HL-60 (cell line): ENCODE results near the gene DDTL.
A peak's percentile ranks its signal among the peaks of the same experiment; 100 is the strongest.
"Not testable (repeated sequence)": the region's sequence is repeated elsewhere in the genome, so short reads cannot be mapped to it uniquely, and the experiment has no call there.

Experiments used
- DNase-seq, 2 experiments: peaks; one replicate each; pipeline ENCODE4 v3.0.0-alpha.2; 2010 to 2020; ENCODE audit warnings: low read depth in 1 of 2, low spot score in 1 of 2
- H3K27ac ChIP-seq: fragments of 250-450 bp; sonication (Bioruptor Pico); replicated peaks from 2 replicates; pipeline ENCODE4 v1.5.1; 2020; ENCODE audit warnings: mild to moderate bottlenecking, moderate library complexity
- H3K27me3 ChIP-seq: fragments of 250-450 bp; sonication (Bioruptor Pico); 2 replicates; pipeline ENCODE4 v1.5.1; 2021; ENCODE audit warnings: mild to moderate bottlenecking, moderate library complexity; ENCODE audit not compliant: insufficient read depth, poor library complexity, severe bottlenecking
- H3K4me3 ChIP-seq: replicated peaks from 2 replicates; pipeline ENCODE4 v1.5.1; 2011; ENCODE audit warnings: mild to moderate bottlenecking, control low read depth, low read length; ENCODE audit not compliant: insufficient read depth
- CTCF ChIP-seq: IDR thresholded peaks from one replicate; pipeline ENCODE4 v1.5.1; 2011; ENCODE audit warnings: low read length, control low read depth, inconsistent platforms; ENCODE audit not compliant: insufficient read depth
- GABPA ChIP-seq: IDR thresholded peaks from 2 replicates; pipeline ENCODE4 v1.6.1; 2012; ENCODE audit warnings: low read depth
- POLR2AphosphoS5 ChIP-seq: IDR thresholded peaks from 2 replicates; pipeline ENCODE4 v1.6.1; 2012; ENCODE audit warnings: low read depth
- REST ChIP-seq: IDR thresholded peaks from 2 replicates; pipeline ENCODE4 v1.6.1; 2012; ENCODE audit warnings: low read depth; ENCODE audit not compliant: insufficient replicate concordance
- SPI1 ChIP-seq: IDR thresholded peaks from 2 replicates; pipeline ENCODE4 v1.6.1; 2012; ENCODE audit warnings: low read depth, mild to moderate bottlenecking, borderline replicate concordance

Gene DDTL

GRCh38 chr22:23970201-23970641 is 3.5 kb downstream of the DDTL start:
- Histone ChIP-seq H3K4me3 (no peak overlapping the region), H3K27me3 (no peaks in the 10 kb centered on the region), H3K27ac (no peak overlapping the region)
- peak in 1 of 2 experiments; percentile 34 for DNase-seq
- TF ChIP-seq POLR2AphosphoS5, result no peak; the same call in 1 of the 2 replicates
- TF ChIP-seq GABPA, result no peak
- TF ChIP-seq CTCF, result no peak
- no peak for TF ChIP-seq REST
- TF ChIP-seq SPI1, result no peak

- H3K4me3 ChIP-seq, result no peak overlapping the region
- no peaks in the 10 kb centered on the region for H3K27me3 ChIP-seq
- TF ChIP-seq POLR2AphosphoS5 (peak; percentile 56), SPI1 (no peak)
- no peak for DNase-seq
- no peak overlapping the region for H3K27ac ChIP-seq
Measured at GRCh38 chr22:23970816-23971486, 4.3 kb downstream of the DDTL start.

DNA sequence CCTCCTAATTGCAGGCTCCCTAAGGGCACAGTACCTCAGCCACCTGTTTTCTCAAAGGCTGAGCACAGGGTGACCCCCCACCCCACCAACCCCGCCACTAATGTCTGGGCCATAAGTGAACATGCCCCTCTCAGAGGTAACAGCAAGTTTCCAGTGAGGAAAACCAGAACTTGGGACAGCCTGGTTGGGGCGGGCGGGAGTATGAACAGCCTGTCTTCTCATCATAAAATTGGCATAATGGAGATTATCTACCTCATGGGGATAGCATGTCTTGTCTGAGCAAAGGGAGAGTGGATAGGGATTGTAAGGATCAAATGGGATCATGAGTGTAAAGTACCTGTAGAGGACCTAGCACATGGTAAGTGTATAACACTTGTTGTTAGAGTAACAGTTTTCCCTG is 5.2 kb downstream of the DDTL start:
- not testable (repeated sequence) for H3K27ac ChIP-seq, DNase-seq, H3K4me3 ChIP-seq

DNA sequence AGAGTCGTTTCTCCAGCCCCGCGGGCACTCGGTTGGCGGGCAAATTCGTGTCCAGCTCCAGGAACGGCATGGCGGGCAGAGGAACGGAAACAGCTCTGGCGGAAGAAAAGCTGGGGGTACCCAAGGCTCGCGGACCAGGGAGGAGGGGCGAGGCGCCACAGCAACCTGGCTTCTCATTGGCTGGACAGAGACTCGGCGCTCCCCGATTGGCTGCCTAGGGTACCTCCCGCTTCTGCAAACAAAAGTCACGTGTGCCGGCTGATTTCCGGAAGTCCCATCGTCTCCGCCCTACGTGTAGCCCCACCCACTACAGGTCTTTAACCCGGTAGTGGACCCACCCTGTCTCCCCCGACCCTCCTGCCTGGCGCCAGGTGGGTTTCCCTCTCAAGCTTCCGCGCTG is 7.7 kb downstream of the DDTL start, which contains the start of gene DDT:
Gene DDT, minus strand, starts transcription at position 97 of the 400 bp plus-strand sequence. Its CDS starts 27 bp downstream, at position 70.
- not testable (repeated sequence) for H3K27ac ChIP-seq, H3K27me3 ChIP-seq, H3K4me3 ChIP-seq, DNase-seq

More for the DNA sequence above, 5.2 kb downstream of the DDTL start:
- H3K27me3 ChIP-seq, result not testable (repeated sequence)

GRCh38 chr22:23974836-23975352 is 8.2 kb downstream of the DDTL start:
- not testable (repeated sequence) for H3K27ac ChIP-seq, H3K27me3 ChIP-seq, H3K4me3 ChIP-seq, DNase-seq

GRCh38 chr22:23977304-23977703 is 10.6 kb downstream of the DDTL start:
- not testable (repeated sequence) for H3K27ac ChIP-seq, H3K27me3 ChIP-seq, H3K4me3 ChIP-seq, DNase-seq

DNA sequence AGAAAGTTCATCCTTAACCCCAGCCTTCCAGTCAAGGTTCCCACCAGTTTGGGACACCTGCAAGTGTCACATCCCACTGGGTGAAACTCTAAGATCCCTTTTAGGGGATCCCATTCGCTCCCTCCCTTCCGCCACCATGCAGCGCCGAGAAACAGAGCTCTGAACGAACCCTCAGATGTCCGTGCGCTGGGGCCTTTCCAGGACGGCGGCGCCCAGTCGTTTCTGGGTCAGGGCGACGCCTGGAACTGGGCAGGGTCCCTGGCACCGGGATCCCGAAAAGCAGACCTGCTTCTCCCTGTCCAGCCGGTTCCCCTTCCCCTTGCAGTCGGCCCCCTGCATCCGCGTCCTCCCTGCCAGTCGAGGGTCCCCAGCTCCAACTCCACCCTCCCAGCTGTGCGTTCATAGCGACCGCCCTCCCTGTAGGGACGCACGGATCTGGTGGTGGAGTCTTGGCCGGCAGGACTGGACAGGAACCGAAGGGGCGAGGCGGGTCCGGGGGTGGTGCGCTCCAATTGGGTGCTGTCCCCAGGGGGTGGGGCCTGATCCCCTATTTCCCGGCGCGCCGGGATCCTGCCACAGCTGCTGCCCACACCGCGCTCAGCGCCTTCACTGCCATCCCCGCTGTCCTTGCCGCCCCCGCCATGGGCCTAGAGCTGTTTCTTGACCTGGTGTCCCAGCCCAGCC is 13.0 kb downstream of the DDTL start, which contains the start of gene GSTT2:
Gene GSTT2, plus strand, starts transcription at position 578 of the 684 bp plus-strand sequence.
- H3K27me3 ChIP-seq, H3K27ac ChIP-seq, H3K4me3 ChIP-seq, DNase-seq: not testable (repeated sequence)

GRCh38 chr22:23980567-23980966 is 13.9 kb downstream of the DDTL start:
- DNase-seq, H3K27ac ChIP-seq, H3K27me3 ChIP-seq, H3K4me3 ChIP-seq: not testable (repeated sequence)
